Measurements from ENCODE around the gene TMEM131L.

The TMEM131L gene

DNA sequence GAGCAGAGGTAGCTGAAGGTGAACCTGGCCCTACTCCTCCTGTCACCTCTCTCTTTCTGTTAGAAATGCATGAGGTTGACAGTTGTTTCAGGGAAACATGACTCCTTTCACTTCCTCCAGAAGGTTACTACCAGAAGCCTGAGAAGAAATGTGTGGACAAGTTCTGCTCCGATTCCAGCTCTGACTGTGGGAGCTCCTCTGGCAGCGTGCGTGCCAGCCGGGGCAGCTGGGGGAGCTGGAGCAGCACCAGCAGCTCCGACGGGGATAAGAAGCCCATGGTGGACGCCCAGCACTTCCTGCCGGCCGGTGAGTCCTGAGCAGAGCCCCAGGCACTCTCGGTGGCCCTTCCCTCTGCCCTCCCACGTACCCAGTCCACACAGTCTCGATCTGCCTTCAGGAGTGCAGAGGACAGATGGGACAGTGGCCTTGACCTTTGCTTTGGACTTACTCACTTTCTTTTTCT is 156.6 kb downstream of the TMEM131L start:
- no peak for DNase-seq

DNA sequence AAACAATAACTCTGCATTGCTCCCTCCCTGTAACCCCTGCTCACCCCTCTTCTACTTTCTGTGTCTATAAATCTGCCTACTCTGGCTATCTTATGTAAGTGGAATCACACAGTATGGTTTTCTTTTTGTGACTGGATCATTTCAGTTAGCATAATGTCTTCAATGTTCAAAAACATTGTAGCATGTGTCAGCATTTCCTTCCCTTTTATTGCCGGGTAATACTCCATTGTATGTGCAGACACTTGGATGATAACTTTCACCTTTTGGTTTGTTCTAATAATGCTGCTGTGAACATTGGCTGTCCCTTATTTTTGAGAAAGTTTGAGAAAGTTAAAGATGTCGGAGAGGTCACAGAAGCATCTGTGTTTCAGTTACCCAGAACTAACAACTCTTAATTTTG is 157.3 kb downstream of the TMEM131L start:
- no peak for DNase-seq

DNA sequence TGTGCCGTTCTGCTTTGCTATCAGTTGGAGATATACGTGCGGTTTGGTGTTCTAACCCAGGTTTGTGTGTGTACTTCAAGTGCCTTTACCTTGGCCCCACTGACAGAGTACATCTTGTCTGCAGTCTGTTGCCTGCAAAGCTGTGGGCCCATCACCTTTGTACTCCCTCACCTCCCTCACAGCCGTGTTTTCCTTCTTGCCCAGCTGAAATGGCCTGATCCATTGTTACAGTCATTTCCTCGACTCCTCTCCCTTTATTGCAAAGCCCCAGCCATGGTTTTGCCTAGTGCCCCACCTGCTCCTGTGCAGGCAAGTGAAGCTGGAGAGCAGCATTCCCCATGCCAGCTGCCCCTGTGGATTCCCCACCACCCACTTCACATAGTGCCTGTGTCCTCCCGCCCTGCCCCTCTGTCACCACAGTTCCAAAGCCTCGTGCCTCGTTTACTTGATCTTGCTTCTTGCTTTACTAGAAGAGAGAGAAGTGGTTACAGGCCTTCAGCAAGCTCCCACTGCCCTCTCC is 162.7 kb downstream of the TMEM131L start:
- no peak for DNase-seq

DNA sequence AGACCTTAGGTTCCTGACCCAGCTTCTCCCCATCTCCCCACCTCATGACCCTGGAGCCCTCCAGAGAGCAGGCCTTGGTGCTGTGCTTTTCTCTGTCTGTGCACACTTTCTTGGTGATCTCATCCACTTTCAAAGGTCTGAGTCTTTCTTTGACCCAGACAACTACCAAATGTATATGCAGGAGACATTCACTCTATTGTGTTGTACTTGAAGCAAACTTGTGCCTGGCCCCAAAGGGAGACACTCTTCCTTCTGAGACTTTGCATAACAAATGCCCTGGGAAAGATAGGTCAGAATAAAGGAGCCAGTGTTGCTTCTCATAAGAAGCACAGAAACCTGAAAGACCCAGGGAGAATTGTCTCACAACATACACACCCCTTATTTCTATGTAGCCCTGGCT is 163.6 kb downstream of the TMEM131L start:
- no peak for DNase-seq

DNA sequence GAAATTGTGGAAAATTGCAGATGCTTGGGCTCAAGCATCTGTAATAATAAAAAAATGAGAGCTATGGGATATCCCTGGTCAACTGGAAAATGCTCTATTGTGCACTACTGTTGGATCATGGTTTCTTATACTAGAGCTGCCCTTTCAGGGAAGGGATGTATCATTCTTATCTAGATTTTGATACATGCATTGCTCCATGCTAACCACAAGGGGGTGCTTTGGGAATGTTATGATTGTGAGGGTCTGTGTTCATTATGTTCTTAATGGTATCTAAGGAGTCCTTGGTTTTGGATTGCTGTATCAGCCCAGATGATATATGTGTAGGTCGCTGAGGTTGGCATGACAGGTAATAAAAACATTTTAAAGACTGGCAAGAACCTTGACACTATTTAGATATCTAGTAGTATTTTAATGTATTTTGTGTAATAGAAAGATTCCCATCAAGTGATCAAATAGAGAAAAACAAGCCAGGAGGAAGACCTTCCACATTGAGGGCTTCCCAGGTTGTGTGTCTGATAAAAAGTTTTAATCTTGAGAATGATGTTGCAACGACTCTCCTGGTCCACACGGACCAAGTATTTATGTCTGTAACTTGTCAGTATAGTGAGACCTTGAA is 168.7 kb downstream of the TMEM131L start:
- no peak for DNase-seq

DNA sequence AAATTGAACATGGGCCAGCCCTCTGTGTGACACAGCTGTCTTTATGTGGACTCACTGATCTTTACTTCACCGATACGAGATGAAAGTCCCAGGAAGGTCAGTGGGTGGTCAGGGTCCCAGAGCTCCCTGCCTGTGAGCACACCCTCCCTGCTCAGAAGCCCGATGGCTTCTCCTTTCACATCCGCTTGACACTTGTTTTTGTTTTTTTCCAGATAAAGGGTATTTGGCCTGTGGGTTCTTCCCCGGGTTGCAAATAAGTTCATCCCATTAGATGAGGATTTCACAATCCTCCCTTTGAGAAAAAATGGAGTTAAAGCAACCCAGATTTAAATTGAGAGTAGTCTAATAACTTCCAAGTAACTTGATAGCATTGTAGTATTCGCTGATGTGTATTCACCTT is 169.7 kb downstream of the TMEM131L start:
- DNase-seq = no peak

DNA sequence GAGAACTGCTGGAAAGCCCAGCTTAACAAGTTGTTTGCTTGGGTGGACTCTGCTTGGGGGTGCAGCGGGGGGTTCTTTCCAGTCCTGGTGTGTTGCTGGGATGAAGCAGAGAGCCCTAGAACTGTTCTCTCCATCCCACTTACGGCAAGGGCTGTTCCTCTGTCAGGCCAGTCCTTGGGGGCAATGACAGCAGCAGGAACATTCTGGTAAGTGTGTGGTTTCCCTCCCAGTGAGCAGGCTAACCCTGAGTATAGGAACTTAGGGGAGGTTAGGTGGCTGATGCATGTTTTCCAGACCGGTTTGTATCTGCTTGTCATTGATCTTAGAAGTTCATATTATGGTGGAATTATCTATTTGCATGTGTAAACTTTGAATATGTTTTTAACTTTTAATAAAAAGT is 171.0 kb downstream of the TMEM131L start:
- DNase-seq = no peak

DNA sequence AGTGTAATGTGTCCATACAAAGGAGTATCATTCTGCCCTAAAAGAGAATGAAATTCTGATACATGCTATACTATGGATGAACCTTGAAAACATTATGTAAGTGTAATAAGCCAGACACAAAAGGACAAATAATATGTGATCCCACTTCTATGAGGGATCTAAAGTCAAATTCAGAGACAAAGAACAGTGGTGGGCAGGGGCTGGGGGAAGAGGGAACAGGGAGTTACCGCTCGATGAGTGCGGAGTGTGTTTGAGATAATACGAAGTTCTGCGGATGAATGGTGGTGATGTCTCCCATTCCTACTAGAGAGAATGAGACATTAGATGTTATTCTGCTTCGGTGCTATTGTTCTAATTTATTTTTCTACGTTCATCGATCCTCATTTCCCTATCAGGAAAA is 171.9 kb downstream of the TMEM131L start:
- DNase-seq = no peak

DNA sequence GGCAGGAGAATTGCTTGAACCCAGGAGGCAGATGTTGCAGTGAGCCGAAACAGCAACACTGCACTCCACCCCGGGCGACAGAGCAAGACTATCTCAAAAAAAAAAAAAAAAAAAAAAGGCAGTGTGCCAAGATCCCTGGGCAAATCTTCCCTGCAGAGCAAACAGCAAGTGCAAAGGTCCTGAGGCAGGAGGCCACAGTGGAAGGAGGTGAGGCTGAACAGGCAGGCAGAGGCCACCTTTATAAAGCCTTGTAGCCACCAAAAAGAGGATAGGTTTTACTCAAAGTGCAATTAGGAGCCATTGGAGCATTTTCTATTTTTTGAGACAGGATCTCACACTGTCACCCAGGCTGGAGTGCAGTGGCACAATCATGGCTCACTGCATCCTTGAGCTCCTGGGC is 172.8 kb downstream of the TMEM131L start:
- no peak for DNase-seq

DNA sequence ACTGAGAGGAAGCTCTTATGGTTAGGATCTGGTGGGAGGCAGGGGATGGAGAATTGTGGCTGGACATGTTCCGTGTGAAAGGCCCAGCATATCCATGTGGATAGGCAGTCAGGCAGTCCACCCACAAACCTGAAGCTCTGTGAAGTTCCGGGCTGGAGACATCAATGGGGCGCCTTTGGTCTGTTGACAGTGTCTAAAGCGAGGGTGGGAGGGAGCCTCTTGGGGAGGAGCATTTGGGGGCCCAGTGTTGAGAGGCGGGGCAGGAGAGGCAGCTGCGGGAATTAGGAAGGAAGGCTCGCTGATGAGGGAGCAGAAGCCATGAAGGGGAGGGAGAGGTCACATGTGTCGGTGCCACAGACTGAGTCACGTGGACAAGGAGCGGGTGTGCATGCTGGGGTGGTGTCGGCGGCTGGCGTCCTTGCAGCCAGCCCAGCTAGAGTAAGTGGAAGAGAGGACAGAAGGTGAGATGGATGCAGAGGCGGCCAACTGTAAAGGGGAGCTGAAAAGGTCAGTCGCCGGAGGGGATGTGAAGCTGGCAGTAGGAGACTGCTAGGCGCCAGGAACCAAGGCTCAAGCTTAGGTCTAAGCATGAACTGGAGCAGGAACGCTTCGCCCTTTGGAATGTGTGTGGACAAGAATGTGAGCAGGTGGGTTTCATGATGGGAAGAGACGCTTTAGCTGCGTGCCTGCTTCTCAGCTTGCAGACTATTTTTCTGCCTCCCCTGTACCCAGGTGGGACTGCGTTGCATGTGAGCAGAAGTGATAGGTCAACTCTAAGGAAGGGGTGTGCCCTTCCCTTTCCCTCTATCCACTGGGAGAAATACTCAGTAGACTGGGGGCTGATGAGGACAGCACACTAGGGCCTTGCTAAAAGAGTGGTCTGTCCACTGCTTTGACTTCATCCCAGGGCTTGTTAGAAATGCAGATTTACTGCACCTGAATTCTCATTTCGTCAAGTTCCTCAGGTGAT is 174.0 kb downstream of the TMEM131L start:
- no peak for DNase-seq

DNA sequence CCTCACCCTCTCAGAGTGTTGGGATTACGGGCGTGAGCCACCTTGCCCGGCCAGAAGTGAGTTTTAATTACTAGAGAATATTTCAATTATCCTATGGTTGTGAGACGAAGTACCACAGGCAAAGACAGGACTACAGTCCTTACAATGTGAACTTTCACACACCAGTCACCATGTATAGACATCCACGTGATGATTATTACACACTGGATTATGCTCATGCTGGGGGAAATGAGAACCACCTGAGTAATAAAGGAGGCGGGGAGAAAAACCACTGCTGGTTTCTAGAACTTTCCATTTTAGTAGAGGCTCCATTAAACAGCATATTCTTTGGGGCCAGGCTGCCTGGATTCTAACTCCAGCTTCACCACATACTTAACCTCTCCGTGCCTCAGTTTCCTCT is 175.4 kb downstream of the TMEM131L start:
- no peak for DNase-seq

DNA sequence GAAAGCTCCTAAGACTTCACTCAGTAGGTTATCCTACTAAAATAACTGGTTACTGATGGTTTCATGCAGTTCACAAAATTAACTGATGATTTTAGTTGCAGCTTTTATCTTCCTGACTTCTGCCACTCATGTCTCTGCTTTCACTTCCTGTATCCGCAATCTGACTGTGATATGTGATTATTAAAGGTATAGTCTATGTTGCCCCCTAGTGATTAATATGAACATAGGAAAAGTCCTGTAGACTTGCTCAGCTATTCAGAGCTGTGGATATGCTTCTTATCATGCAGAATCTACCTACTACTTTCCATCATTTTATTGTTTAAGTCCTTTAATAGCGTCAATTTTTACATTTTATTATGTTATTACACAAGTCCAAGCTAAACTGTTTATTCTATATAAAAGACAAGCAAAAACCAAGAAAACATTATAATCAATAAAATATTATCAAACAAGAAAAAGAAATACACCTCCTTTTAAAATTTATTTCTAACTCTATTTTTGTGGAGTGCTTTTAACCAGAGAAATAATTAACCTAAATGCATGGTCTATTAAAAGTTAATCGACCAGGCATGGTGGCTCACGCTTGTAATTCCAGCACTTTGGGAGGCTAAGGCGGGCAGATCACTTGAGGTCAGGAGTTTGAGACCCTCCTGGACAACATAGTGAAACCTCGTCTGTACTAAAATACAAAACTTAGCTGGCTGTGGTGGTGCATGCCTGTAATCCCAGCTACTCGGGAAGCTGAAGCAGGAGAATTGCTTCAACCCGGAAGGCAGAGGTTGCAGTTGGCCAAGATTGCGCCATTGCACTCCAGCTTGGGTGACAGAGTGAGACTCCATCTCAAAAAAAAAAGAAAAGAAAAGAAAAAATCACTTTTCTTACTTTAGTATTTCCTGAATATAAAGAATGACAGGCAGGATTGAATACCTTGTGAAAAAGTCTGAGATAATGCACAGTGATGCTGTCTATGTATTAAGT is 177.5 kb downstream of the TMEM131L start:
- DNase-seq = no peak

DNA sequence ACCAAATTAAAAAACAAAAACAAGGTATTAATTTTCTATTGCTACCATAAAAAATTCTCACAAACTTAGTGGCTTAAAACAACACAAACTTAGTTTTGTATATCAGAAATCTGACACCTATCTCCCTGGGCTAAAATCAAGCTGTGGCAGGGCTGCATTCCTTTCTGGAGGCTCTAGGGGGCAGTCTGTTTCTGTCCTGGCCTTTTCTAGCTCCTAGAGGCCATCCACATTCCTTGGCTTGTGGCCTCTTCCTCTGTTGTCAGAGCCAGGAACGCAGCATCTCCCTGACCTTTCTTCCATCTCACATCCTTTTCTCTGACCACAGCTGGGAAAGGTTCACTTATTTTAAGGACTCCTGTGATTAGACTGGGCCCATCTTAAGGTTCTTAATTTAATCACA is 179.0 kb downstream of the TMEM131L start:
- DNase-seq = no peak

DNA sequence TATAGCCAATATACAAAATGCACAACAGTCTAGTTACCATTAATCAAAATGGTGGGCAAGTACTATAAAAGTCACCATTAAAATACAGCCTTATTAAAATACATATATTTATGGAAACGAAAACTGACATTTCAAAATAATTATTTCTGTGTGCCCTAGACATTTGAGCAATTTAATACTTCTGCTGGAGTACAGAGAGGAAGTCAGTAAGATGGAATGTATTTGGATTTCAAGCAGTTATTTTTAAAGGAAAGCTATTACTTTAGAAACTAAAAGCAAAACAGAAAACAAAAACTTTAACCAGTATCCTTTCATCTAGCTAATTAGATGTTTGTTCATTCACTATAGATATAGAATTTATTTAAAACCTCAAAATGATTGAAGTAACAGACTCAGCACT is 180.1 kb downstream of the TMEM131L start:
- no peak for DNase-seq

DNA sequence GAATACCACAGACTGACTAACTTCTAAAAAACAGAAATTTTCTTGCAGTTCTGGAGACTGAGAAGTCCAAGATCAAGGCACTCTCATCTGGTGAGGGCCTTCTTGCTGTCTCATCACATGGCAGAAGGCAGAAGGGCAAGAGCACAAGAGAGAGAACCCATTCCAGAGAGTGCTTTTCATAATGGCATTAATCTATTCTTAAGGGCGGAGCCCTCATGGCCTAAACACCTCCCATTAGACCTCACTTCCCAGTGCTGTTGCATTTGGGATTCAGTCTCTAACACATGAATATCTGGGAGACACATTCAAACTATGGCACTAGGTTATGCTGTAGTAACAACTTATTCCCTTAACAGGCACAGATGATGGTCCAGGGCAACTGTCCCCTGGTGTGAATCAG is 180.8 kb downstream of the TMEM131L start:
- no peak for DNase-seq

DNA sequence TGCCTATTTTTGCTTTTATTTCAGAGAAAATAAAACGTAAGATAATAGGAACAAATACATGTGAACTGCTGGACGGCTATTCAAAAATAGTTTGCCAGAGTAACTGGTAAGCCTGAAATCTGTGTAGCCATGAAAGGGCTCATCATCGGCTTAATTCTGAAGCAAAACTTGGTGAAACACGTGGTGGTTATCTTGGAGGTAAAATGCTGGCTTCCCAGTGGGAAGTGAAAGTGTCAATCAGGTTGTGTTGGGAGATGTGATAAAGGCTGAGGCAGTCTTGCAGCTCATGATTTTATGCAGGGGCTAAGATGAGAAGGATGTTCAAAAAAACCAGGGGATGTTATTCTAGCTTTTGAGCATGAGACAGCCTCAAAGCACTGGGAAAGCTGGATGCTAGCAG is 181.8 kb downstream of the TMEM131L start:
- no peak for DNase-seq

DNA sequence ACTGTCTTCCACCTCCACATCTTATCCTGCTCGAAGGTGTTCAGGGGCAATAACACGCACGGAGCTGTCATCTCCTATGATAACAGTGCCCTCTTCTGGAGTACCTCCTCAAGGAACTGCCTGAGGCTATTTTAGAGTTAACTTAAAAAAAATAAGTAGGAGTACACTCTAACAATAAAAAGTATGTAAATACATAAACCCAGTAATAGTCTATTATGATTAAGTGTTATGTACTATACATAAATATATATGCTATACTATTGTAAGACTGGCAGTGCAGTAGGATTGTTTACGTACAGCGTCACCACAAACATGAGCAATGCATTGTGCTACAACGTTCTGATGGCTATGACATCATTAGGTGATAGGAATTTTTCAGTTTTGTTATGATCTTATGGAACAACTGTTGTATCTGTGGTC is 183.4 kb downstream of the TMEM131L start:
- DNase-seq = no peak

DNA sequence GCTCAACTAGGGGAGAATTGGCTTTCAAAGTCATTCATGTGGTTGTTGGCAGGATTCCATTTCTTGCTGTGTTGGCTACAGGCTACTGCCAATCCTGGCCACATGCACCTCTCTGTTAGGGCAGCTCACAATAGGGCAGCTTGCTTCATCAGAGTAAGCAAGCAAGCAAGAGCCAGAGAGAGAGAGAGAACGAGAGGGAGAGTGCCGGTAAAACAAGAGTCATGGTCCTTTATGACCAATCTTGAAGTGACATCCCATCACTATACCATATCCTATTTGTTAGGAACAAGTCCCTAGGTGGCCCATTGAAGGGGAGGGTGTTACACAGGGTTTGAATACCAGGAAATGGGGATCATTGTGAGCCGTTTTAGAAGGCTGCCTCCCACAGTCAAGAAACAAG is 185.0 kb downstream of the TMEM131L start:
- no peak for DNase-seq

DNA sequence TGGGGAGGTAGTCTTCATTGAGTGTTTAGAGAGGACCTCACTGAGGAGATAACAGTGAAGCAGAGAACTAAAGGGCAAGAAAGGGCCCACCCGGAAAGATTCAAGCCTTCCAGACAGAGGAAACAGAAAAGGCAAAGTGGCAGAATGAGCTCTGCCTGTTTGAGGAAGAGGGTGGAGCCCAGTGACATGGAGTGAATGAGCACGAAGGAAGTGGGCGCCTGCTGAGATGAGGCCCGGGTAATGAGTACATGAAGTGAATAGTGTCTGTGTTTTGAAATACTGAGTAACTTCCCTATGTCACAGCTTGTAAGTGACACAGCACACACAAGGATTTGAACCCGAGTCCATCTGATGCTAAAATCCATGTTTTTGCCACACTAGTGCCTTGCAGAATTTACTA is 185.4 kb downstream of the TMEM131L start:
- DNase-seq = no peak

DNA sequence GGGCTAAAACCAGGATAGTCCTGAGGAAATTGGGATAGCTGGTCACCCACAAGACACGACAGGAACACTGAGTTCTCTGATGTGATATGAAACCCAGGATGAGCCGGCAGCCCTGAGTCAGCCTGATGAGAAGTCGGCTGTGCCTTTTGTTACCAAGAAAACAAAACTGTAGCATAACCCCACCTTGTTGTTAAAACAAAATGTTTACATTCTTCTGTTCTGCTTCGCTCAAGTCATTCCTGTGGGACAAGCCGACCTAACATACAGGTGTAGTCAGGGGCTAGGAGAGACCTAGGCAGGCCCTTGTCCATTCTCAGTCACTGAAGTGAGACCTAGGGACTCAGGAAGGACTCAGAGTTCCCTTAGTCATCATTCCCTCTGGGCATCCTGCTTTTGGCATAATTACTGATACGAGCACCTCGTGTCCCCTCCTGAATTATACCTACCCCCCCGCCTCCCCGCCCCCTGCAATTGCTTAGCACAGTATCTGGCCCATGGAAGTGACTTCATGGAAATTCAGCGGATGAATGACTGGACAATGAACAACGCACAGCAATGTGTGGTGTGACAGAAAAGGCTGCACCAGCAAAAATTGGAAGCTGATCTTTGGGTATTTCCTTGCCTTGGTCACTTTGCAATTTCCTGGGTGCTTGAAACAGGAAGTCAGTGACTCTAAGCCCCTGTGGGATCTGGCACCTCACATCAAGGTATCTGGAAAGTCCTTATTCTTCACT is 186.1 kb downstream of the TMEM131L start:
- DNase-seq = no peak

DNA sequence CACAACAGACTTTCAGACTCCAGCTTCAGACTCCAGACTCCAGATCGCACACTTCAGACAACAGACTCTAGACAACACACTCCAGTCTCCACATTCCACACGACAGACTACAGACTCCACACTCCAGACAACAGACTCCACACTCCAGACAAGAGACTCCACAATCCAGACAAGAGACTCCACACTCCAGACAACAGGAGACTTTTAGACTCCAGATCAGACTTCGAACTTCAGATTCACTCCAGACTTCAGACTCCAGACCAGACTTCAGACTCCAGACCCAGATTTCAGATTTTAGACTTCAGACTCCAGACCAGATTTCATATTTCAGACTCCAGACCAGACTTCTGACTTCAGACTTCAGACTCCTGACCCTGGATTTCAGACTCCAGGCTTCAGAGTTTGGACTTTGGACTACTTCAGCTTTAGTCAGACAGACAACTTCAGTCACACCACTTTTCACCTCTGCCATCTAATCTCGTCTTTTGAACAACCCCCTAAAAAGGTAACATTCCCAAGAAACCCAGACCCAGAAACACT is 188.9 kb downstream of the TMEM131L start:
- no peak for DNase-seq

DNA sequence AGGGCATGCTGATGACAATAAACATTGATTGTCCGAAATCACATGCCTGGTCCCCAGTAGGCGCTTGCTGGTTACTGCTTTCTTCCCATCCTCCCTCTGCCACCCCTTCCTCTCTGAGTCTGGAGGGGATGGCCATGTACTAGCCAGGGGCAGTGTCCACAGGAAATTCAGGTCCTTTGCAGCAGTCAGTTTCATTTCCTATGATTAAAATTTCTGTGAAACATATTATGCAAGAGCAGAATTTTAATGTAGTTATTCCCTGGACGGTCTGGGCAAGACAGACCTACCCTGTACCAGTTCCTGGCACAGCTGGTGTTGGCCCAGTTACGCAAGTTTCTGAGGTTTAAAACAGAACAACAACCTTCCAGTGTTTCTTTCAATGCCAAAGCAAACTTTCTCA is 189.8 kb downstream of the TMEM131L start:
- no peak for DNase-seq
